Sigmoid colon (tissue), 4 donors: ENCODE data around the gene CLEC4G.

Experiments used
- POLR2AphosphoS5 ChIP-seq, 4 donors: sonication (generic); formaldehyde crosslinking; IDR thresholded peaks; one replicate each; pipeline ENCODE4 v1.6.1; 2017; ENCODE audit warnings: antibody characterized with exemption in 4 of 4
- TF ChIP-seq, protein P1 (sequence below), 4 experiments: fragments of 450-650 bp in 3 of 4; fragments of 200-600 bp in 1 of 4; IDR thresholded peaks; one replicate each; pipeline ENCODE4 v1.5.1; 2016 to 2019; ENCODE audit warnings: antibody characterized with exemption in 4 of 4, mild to moderate bottlenecking in 3 of 4, moderate library complexity in 2 of 4

DNA sequence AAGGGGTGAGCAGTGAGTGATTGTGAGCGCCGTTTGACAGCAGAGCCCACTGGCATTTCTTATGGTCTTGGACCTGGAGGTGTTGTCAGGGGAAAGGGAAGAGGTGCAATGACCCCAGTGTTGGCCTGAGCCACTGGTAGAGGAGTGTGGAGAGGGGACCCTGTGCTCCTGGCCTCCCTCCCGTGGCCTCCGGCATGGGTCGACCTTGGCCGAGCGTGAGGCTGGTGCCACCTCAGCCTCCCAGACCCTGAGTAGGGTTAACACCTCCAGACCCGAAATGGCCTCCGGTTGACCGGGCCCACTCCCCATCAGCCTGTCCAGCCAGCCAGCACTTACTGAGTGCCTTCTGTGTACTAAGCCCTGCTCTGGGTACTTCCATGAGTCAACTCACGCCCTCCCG lies 44.7 kb downstream of the CLEC4G start:
- no peak for TF ChIP-seq POLR2AphosphoS5 (IDR thresholded peaks at IDR 0.05)
- TF ChIP-seq, protein P1, sequence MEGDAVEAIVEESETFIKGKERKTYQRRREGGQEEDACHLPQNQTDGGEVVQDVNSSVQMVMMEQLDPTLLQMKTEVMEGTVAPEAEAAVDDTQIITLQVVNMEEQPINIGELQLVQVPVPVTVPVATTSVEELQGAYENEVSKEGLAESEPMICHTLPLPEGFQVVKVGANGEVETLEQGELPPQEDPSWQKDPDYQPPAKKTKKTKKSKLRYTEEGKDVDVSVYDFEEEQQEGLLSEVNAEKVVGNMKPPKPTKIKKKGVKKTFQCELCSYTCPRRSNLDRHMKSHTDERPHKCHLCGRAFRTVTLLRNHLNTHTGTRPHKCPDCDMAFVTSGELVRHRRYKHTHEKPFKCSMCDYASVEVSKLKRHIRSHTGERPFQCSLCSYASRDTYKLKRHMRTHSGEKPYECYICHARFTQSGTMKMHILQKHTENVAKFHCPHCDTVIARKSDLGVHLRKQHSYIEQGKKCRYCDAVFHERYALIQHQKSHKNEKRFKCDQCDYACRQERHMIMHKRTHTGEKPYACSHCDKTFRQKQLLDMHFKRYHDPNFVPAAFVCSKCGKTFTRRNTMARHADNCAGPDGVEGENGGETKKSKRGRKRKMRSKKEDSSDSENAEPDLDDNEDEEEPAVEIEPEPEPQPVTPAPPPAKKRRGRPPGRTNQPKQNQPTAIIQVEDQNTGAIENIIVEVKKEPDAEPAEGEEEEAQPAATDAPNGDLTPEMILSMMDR (IDR thresholded peaks at IDR 0.05) = no peak
